Fibroblast of skin of right quadriceps (primary cell): ENCODE data around the gene ATP5MG.

Source experiments
- DNase-seq: peaks from one replicate; pipeline ENCODE4 v3.0.0-alpha.2; 2013

The ATP5MG gene

DNA sequence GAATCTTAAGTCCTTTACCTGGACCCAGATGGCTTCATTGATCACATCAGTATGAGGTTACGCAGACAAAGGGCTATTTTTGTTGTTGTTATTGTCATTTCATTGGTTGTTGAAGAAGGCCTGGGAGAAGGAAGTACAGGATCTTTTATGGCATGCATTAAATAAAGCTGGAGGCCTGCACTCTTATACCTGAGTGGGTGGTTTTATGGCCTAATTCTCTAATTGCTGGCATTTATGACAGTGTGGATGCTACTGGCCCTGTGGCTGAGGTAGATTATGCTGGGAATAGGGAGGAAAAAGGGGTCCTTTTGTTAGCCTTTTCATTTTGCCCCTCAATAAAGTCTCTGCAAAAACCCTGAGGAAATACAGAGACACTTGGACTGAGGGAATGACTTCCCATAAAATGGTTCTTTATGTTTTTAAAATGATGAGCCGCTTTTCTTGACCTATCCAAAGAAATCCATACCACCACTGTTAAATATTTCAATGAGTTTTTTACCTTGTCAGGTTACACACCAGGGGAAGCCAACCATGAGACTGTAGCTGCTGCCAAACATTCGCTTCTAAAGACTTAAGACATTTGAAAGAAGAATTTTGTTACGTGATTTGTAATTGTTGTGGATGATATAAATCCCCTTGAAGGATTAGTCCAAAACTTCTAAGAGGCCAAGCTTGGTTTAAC is 41.6 kb downstream of the ATP5MG start:
- no peak for DNase-seq

DNA sequence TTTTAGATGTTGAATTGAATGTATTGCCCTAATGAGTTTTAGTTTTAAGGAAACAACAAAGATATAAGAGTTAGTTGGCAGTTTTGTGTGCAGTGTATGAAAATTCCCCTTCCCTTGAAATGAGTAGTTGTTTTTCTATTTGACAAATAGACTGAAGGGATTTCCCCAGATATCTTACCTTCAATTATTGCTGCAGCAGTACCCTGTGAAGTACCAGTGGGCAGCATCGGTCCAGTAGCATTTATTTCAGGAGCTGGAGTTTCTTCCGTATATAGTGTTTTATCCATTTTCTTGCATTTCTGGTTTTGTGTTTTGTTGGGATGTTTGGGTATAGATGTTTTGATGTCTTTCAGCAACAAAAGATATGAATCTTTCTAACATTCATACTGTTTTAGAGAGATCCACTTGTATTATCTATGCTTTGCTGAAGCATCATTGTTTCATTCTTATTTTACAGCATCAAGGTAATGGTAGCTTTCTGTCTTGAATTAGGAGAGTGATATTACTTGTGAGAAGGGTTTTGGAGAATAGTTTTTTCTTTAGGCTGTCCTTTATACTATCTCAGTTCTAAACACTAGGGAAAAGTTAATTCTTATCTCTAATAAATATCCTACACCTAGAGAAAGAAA is 42.3 kb downstream of the ATP5MG start:
- DNase-seq, result no peak

DNA sequence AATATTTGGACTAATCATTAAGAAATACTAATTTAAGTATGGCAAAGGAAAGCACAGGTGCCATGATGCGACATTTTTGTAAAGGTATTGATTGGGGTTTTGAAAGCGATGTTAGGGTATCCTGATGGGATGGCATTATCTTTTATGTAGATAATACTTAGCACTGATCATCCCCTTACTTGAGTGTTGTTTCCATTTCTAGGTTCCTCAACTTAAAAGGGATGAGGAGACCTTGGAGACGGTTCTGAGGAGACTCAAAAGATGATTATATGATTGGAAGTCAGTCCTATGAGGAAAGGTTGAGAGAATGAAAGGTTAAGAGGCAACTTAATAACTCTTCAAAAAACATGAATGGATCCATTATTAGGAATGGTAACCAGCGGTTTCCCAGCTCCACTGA is 46.0 kb downstream of the ATP5MG start:
- DNase-seq, result no peak

DNA sequence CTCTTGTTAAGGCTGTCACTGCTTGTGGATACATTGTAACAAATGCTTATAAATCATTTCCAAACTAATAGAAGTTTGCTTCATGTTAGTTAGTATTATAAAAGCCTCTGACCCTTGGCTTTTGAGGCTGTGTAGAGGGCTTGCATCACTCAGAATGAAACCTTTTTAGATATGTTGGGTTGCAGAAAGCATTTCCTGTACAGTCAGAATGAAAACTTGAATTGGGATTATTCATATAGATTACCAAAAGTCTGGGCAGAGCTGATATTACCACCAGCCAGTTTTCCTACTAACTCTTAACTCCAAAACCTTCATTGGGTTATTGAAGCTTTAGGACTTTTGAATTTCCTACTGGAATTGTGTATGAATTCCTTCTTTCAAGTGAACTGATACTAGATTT is 46.9 kb downstream of the ATP5MG start:
- DNase-seq, result no peak

DNA sequence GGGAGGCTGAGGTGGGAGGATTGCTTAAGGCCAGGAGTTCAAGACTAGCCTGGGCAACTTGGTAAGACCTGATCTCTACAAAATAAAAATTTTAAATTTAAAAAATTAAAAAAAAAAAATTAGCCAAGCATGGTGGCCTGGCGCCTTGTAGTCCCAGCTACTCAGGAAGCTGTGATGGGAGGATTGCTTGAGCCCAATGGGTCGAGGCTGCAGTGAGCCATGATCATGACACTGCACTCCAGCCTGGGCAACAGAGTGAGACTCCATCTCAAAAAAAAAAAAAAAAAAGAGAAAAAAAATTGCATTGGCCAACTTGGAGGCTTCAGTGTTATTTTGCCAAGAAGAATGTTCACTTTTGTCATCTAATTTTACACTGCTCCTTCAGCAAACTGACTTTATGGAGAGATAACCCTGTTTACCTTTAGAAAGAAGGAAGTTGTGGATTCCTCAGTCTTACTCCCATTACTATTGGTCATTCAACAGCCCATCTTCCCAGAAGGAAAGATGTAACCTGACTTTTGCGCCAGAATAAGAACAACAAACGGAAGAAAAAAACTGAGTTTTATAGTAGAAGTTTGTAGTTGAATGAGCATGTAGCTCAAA is 48.0 kb downstream of the ATP5MG start:
- DNase-seq, result no peak

DNA sequence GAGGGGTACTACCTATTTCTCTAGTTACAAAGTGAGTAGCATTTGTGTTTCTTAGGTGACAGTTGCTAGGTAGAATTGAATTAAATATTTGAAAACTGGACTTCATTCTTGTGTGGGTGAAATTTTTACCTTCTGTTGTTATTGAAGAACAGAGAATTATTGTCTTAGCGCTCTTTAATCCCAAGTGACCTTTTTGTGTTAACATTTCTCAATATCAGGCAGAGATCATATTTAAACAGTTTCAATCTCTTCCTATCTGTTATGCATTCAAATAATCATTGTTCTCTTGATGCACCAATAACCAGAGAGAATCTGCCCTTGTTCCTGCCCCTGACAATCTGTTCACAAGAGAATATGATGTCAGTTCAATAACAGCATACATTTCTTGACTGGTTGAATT is 49.0 kb downstream of the ATP5MG start:
- DNase-seq, result no peak
